CD4-positive, alpha-beta T cell treated with Interleukin-17A for 4 hours (primary cell): ENCODE data around the gene RNF183.

Experiments
- DNase-seq: peaks from one replicate; pipeline ENCODE4 v3.0.0-alpha.2; 2020; ENCODE audit warnings: mixed read lengths

Gene RNF183, protein sequence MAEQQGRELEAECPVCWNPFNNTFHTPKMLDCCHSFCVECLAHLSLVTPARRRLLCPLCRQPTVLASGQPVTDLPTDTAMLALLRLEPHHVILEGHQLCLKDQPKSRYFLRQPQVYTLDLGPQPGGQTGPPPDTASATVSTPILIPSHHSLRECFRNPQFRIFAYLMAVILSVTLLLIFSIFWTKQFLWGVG

DNA sequence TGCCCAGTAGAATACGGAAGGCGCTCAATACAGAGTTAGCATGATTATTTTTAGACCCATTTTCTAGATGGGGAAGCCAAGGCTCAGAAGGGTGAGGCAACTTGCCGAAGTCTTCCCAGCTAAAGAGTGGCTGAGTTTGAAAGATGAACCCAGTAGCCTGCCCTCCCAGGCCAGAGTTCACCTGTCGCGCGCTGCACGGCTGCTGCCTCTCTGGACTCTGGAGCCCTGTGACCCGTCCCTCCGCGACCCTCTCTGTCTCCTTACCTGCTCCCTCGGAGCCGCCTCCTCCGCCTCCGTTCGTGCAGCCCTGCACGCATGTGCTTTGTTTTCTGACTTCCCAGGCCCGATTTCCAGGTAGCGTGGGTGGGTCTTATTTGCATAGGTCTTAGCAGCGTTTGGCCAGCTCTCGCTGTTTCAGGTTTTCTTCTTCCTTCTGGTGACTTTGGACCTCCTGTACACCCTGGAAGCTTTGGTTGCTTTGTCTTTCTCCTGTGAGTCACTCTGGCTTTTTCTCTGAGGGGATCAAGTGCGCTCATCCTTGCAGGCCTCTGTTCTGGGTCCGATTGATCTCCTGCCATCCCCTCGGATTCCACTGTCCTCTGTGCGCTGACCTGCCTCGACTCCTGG, at the start of gene RNF183:
Gene RNF183, minus strand, starts transcription at position 585 of the 627 bp plus-strand sequence. CDS start 5,192 bp downstream, outside the sequence.
- DNase-seq: no peak

DNA sequence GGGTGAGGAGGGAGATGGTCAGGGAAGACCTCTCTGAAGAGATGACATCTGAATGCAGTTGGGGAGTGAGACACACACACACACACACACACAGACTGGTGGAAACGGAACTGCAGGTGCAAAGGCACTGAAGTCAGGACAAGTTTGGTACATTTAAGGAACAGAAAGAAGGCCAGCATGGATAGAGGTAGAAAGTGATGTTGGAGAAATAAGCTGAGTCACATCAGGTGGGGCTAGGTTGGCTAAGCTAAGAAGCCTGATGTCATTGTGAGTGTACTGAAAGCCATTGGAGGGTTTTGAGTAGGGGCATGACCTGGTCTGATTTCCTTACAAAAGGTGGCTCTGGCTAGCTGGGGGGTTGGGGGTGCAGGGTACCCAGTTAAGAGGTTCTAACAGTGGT, 49.2 kb upstream of the RNF183 start:
- DNase-seq: no peak

DNA sequence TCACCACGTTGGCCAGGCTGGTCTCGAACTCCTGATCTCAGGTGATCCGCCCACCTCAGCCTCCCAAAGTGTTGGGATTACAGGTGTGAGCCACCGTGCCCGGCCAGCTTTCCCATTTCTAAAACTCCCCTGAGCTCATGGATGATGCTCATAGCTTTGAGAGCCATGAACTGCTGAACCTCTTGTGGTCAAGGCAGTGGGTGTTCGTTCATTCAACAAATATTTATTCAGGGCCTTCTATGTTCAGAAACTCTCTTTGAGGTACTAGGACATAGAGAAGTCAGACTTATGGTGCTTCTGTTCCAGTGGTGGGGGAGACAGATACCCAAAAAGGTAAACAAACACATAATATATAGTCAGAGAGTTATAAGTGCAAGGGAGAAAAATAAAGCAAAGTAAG, 48.8 kb upstream of the RNF183 start:
- no peak for DNase-seq

DNA sequence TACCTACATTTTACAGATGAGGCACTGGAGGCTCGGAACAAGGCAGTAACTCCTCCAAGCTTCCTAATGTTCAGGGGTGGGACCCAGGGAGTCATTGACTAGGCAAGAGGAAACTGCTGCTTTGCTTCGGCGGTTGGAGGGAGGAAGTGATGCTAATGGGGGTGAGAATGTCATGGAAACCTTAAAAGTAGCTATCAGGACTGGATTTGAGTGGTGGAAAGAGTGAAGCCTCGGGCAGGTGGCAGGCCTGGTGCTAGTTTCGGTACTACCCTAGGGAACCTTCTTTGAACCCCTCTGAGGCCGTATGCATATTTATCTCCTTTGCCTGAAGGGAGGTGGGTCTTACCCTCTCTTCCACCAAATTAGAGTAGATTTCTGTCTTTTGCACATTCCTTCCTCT, 47.8 kb upstream of the RNF183 start:
- DNase-seq: peak; percentile 13

DNA sequence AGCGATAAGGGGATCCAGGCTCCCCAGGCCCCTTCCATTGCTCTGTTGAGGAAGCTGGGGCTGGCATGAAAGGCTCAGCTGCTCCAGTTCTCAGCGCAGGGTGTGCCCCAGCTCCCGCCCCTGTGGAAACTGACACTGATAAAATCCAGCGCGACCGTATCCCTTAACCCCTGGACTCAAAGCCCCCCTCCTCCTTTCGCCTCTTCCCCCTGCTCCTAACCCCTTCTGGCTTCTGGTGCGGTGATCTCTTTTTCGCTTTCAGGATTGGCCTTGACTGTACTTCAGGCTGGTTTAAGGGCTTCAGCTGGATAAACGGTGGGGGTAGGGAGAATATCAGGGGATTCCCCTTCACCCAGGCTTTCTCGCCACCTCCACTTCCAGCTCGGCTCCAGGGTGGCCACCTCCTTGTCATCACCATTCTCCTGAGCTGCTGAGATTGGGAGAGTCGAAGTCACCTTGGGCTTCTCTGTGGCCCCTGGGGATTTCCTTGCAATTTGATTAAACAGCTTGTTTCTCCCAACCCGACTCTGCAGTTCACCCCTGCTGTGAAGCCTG, 47.0 kb upstream of the RNF183 start:
- DNase-seq: no peak

DNA sequence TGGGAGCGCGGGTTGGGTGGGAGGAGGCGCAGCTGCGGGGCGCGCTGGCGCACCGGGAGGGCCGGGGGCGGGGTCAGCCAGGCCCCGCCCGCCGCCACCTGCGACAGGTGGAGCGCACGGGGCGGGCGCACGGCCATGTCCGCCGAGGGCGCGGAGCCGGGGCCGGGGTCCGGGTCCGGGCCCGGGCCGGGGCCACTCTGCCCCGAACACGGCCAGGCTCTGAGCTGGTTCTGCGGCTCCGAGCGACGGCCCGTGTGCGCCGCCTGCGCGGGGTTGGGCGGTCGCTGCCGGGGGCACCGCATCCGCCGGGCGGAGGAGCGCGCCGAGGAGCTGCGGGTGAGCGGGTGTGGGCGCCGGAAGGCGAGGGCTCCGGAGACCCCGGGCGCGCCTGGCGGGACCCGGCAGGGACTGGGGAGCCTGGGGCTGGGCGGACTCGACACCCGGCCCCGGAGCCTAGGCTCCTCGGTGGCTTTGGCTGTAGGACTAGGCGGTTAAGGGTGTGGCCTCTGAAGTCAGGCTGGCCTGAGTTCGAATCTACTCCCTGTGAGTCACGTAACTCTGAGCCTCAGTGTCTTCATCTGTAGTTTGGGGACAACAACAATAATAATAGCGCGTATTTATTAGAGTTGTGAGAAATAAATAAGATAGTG, 46.4 kb upstream of the RNF183 start, which contains the start of gene BSPRY:
Gene BSPRY, plus strand, starts transcription at position 97 of the 650 bp plus-strand sequence. Its CDS starts 39 bp downstream, at position 136.
- peak; percentile 50 for DNase-seq

DNA sequence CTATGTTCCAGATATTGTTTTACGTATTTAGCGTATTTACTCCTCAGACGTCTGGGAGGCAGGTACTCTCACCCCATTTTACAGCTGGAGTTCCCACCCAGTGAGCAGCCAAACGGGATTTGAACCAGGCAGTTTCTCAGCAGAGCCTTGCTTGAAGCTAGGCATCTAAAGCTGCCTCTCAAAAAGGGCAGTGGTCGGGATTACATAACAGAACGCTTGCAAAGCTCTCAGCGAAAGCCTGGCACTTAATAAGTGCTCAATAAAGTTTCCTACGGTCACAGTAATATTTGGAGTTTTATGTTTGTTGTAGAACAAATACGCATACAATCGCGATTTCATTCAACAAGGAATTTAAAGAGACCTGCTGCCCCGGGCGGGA, 45.9 kb upstream of the RNF183 start:
- no peak for DNase-seq

DNA sequence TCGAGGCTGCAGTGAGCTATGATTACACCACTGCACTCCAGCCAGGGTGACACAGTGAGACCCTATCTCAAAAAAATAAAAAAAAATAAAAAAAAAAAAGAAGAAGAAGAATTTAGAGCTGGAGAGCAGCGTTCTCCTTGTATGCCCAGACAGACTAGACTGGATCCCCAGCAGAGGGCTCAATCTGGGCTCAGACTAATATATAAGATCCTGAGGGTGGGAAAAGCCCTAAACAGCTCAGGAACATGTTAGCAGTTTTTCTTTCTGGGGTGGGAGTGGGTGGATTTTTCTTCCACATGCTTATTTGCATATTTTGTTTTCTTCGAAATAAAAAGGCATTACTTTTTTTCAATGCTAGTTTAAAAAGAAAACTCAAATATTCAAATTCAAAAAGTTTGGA, 45.3 kb upstream of the RNF183 start:
- no peak for DNase-seq

DNA sequence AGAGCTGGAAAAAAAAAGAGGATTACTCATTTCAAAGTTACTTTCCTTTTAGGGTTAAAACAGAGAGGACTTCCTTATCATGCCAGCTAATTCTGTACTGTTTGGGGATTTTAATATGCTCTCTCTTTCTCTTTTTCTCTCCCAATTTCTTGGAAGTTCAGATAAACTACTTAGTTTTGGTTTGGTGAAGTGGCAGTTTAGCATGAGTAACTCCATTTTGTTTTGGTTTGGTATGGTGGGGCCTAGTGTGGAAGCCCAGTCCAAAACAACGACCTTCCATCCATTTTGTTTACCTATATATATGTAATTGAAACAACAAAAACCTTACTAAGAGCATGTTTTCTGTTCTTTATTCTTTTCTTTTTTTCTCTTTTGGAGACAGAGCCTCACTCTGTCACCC, 42.5 kb upstream of the RNF183 start:
- DNase-seq: no peak

DNA sequence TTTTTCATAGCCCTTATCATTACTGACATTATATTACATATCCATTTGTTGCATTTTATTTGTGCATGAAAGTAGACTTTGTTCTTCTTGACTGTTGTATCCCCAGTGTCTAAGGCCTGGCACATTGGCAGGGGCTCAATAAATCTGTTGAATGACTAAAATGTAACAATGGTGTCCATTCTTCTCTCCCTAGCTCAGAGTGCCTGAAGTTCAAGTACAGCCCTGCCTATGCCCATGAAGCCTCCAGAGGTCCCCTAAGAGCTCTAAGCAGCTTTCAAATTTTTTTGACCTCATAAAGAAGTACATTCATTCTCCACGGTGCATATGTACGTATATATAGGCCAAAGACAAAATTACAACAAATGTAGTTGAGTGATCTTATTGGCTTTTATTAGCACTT, 42.0 kb upstream of the RNF183 start:
- DNase-seq: no peak

DNA sequence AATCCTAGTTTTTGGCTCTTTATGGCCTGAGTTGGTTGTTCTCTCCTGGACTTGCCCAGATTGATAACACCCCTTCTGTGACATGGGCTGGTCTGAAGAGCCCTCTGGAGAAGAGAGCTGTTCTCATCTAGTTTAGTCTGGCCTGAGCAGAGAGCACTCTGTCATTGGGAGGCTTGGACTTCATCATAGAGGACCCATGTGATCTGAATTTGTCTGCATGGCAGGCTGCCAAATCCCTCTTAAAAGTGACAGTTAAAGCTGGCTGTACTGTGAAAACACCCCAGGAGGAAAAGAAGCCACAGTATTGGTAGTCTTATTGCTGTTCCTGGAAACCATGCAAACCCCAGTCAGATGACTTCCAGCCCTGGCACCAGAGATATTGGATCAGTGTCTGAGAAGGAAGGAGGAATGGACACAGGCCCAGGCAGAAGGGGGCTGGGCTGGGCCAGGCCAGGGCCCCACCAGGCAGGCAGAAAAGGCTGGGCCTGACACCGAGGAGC, 40.6 kb upstream of the RNF183 start:
- DNase-seq: peak; percentile 39

DNA sequence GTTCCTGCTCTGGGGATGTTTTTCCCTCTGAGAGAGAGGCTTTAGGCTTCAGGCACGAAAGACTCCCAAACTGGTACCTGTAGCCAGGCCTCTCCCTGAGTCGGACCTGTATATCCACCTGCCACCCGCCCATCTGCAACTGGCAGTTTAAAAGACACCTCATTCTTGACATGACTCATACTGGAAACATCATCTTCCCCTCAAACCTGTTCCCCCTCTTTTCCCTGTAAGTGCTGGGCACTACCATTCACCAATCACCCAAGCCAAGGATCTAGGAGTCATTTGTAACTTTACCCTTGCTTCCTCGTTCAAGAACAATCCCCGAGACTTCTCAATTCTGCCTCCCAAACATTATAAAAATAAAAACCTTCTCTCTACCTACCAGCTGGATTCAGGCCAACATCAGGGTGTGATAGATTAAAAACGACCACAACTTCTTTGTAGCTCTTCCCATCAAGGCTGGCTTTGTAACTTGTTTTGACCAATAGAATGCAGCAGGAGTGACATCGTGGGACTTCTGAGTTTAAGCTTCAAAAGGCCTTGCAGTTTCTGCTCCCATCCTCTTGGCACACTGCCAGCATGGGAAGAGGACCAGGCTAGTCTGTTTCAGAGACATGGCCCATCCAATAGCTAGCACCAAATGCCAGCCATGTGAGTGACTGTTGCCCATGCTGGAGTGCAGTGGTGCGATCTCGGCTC, 38.7 kb upstream of the RNF183 start:
- DNase-seq: peak; percentile 59

DNA sequence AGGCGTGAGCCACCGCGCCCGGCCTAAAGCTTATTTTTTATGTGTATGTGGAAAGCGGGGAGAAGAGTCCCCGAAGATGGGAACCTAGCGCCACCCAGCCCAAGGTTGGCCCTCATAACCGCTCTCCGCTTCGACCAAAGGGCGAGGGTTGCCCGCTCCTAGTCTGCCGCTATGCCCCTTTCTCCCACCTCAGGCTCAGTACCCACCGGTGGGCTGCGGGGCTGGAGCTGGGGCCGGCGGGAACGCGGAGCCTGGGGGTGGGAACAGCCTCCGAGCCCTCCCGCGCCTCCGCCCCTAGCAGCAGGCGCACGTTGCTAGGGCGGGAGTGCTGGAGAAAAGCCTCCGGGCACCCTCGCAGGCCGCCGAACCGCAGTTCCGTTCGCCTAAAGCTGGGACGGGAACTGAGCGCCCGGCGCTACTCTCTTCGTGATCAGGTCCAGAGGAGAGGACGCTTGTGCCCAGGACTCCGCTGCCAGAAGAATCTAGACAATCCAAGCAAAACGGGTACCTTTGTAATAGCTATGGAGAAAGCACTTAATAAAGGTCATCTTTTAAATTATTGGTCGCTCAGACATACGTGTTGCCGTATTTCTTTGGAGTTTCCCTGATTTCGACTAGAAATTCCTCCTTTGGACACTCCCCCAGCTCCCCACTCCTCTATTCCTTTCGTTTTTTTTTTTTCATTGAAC, 37.0 kb upstream of the RNF183 start, which contains the start of gene WDR31:
Gene WDR31, minus strand, starts transcription at position 265 of the 689 bp plus-strand sequence. CDS start 8,253 bp downstream, outside the sequence.
- DNase-seq: peak; percentile 83

DNA sequence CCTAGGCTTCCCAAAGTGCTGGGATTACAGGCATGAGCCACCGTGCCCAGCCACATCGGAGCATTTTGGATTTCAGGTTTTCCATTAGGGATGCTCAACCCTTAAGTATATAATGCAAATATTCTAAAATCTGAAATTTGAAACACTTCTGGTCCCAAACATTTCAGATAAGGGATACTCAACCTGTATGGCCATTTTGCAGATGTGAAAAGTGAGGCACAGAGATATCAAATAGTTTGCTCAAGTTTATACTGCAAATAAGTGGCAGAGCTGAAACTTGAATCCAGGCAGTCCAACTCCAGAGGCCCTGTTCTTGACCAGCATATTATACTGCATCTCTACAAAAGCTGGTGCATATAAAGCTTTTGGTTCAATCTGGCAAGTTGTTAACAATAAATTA, 34.5 kb upstream of the RNF183 start:
- DNase-seq: no peak

DNA sequence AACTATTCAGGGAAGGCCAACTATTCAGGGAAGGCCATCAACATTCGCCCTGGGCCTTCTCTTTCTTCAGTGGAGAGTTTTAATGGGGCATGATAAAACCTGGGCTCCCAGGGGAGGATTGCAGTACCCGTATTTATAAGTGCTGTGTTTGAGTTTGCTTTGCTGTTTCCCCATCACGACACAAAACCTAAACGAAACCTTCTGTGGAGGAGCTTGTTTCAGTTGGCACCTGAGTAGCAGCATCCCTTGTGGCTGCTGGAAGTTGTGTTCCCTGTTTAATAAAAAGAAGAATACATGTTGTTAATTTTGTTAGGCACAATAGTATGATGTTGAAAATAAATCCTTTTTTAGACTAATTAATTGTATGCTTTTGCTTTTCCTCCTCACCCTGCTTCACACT, 28.6 kb upstream of the RNF183 start:
- no peak for DNase-seq

DNA sequence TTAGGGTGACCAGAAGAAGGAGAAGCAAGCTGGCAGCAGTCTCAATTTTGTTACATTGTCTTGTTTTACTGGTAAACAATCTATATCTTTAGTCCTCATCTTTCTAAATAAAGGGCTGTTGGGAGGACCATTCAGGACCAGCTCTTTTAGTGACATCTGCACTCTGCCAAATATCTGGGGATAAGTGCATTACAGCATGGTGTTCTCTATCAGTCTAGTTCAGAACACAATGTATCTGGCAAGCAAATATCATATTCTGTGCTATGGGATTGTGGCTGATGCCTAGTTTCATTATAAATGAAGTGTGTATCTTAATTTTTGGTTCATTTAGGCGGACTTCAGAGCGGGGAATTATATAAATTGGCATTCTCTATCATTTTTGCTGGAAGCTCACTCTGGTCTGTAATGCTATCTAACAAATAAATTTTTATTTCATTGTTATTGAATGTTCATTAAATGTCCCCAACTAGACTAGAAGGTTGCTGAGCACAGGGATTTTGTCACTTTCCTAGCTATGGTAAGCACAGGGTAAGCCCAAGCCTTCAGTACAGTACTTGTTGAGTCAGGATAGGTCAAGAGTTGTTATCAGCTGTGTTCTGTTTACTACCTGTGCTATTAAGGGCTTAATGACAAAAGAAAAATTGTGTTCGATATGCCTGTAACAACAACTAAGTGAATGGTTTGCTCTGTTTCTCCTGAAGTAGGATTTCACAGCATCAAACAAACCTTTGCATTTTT, 25.0 kb upstream of the RNF183 start:
- no peak for DNase-seq

DNA sequence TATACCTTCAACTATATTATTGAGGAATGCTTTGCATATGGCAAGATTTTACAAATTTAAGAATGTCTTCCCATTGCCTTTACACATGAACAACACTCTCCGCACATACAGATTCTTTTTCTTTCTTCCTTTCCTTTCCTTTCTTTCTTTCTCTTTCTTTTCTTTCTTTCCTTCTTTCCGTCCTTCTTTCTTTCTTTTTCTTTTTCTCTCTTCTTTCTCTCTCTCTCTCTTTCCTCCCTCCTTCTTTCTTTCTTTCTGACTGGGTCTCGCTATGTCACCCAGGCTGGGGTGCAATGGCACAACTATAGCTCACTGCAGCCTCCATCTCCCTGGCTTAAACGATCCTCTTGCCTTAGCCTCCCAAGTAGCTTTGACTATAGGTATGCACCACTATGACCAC, 23.1 kb upstream of the RNF183 start:
- no peak for DNase-seq

DNA sequence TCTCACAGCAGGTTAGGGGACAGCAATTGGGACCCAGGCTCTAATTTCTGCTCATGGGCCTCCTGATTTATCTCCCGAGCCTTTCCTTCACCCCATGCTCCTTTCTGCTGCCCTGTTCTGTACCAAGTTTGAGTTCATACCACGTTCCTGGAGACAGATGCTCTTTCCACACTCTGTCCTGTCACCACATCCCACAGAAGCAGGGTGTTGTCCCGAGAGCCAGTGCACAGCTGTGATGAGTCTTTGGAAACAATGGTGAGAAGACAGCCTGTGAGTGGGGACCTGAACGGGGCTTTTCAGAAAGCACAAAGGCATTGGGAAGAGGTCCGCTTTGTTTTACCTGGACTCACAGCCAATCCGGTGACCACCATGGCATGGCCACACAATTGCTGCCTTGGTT, 19.5 kb upstream of the RNF183 start:
- no peak for DNase-seq

DNA sequence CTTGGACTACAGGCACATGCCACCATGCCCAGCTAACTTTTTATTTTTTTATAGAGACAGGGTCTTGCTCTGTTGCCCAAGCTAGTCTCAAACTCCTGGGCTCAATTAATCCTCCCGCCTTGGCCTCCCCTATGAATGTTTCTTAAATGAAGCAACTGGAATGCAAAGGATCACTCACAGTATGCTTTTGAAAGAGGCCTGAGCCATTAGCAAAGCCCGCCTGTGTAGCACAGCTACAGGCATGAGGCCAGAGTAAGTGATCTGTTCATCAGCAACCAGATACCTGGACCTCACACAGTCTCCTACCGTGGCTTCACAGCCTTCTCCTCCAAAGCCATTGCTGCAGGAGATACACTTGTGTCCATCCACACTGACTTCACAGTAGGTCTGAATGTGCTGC, 16.9 kb upstream of the RNF183 start:
- no peak for DNase-seq

DNA sequence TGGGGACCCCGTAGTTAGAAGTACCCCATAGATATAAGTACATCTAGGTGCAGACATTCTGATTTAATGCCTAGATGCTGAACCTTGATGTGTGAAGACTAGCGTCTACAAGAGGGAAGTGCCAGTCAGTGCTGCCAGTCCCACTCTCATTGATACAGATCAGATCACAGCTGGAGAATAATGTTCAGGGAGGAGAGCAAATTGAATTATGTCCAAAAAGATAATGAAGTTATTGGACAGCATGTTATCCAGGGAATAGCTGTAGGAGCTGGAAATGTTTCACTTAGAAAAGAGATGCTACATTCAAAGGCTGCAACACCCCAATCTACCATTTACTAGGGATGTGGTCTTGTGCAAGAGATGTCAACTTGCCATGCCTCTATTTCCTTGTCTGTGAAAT, 15.9 kb upstream of the RNF183 start:
- DNase-seq: no peak

DNA sequence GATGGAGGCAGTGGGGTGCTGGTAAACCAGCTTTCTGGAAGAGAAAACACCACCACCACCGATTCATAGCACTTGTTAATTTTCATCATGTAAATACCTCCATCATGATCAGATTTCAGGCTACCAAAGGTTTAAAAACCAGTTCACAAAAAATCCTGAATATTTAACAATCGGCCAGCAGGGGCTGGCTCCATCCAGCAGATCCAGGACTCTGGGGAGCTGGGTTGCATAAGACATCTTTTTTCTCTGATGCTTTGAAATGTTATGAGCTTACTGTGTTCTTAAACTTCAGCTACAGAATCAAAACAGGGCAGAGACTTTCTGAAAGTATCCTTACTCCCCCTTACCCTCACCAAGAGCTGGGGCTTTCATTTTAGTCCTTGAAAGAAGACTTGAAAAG, 14.6 kb upstream of the RNF183 start:
- DNase-seq: no peak

DNA sequence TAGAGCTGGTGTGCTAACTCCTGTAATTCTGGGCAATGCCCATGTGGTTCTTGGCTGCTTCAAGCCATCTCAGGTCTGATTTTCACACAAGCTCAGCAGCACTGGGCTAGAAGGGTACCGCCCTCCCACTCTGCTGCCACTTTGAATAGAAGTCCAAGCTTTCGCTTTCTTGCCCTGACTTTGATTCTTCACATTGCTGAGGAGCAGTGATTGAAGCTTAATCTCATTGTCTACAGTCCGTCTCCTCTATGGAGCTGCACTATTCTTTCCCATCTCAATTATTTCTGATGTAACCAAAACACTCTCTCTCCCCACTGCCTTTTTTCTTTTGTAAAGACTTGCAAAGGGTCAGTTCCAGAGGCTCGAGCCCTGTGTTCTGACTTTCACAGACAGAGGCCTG, 12.9 kb upstream of the RNF183 start:
- no peak for DNase-seq
